Non-pigmented ciliary epithelial cell (primary cell): ENCODE results near the gene ZBED4.

Experiments
- DNase-seq: peaks from one replicate; pipeline ENCODE4 v3.0.0-alpha.2; 2010; ENCODE audit warnings: low read depth

The ZBED4 gene

DNA sequence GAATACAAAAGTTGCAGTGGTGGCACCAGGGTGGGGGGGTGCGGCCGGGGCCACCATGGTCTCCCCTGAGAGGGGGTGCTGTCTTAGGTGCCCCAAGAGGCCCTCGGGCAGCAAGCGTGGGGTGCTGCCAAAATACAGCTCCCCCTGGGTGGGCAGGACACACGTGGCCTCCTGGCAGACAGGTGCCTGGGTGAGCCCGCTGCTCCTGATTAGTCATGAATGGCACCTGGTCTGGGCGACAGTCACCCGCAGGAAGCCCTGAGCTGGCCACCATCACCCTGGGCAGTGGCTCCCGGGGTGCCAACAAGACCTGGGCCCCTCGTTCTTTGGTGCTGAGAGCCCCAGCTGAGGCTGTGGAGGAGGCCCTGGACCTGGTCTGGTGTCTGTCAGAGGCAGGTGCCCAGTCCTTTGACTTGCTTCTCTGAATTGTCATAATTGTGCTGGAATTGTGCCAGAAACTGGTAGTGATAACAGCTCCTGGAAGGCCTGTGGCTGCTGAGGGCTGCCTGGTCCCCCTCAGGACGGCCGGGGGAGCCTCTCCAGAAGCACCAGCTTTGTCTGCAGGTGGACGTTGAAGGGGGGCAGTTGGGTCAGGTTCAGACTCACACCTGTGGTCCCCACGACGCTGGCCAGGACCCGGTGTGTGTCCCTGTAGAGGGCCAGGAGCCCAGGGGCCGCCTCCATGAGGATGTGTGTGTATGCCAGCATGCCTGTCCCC, 49.8 kb downstream of the ZBED4 start:
- DNase-seq: no peak

DNA sequence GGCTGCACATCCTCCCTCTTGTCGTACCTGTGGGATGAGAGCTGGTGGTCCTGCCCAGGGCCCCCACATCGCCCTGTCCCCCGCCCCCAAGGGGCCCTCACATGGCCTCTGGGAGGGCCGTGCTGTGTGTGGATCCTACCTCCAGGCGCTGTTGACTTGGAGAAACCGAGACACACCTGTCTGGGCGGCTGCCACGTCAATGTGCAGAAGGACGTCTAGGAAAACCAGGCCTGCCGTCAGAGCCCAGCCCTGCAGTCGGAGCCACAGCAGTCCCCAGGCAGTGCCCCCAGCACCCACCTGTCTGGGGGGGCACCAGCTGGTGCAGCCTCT, 50.4 kb downstream of the ZBED4 start:
- no peak for DNase-seq

DNA sequence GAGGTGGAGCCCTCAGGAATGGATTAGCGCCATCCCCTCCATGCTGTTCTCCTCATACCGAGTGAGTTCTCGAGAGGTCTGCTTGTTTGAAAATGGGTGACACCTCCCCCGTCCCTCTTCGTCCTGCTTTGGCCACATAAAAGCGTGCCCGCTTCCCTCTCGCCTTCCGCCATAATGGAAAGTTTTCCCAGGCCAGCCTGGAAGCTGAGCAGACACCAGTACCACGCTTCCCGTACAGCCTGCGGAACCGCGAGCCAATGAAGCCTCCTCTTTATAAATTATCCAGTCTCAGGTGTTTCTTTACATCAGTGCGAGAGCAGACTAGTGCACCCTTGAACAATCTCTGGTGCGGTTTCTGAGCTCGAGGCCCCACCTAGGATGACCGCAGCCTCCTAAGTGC, 51.8 kb downstream of the ZBED4 start:
- DNase-seq: no peak

DNA sequence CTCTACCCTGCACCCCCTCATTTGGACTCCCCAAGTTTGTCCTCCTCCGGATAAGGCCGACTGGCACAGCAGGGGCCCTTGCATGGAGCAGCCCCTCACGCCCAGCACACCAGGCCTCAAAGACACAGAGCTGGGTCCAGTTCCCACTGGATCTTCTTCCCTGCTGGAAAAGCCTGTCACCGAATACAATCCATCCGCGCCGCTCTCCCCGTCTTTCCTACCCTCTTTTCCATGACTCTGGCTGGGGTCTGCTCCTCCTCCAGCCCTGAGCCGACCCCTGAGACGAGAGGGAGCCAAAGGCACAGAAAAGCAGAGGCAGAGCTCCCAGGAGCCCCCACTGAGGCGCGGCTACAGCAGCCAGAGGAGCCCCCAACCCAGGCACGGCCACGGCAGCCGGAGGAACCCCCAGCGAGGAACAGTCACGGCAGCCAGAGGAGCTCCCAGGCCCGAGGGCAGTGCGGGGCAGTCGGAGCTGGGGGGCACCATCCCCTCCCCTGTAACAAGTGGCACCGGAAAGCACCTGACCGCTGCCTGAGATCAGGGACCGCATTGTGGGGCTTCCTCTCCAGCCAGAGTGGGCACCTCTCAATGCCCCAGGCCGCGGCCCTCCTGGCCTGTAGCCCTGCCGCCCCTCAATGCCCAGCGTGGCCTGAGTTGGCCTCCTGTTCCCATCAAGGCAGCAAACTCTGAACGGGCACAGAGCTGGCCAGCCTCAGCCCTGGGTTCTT, 52.6 kb downstream of the ZBED4 start:
- DNase-seq: no peak

GRCh38 chr22:49906799-49907290, 53.2 kb downstream of the ZBED4 start:
- no peak for DNase-seq

- no peak for DNase-seq
Measured at GRCh38 chr22:49907807-49908206, 54.2 kb downstream of the ZBED4 start.

DNA sequence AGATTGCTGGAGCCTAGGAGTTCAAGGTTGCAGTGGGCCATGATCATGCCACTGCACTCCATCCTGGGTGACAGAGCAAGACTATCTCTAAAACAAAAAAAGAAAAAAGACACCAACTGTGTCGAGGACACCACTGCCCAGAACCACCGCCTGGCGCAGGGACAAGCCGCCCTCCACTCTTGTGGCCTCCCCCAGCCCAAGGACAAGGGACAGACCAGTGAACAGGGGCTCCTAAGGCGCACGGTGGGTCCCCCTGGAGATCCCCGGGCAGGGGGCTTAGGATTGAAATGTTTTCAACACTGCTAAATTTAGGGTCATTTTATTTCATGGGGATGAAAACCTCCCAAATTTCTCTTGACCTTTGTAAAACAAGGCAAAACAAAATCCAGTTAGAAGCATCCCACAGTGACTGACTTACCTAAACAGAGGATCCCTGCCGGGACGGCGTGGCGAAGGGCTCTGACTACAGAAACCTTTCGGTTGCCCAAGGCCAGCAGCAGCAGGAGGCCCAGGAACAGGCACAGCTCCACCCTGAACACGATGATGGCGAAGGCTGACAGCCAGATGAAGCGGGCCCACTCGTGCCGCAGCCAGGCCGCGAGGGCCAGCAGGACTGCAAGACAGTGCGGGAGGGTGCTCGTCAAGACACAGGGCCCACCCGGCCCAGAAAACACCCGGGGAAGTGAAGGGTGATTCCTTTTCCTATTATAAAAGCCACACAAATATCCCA, 56.0 kb downstream of the ZBED4 start:
- DNase-seq: no peak

DNA sequence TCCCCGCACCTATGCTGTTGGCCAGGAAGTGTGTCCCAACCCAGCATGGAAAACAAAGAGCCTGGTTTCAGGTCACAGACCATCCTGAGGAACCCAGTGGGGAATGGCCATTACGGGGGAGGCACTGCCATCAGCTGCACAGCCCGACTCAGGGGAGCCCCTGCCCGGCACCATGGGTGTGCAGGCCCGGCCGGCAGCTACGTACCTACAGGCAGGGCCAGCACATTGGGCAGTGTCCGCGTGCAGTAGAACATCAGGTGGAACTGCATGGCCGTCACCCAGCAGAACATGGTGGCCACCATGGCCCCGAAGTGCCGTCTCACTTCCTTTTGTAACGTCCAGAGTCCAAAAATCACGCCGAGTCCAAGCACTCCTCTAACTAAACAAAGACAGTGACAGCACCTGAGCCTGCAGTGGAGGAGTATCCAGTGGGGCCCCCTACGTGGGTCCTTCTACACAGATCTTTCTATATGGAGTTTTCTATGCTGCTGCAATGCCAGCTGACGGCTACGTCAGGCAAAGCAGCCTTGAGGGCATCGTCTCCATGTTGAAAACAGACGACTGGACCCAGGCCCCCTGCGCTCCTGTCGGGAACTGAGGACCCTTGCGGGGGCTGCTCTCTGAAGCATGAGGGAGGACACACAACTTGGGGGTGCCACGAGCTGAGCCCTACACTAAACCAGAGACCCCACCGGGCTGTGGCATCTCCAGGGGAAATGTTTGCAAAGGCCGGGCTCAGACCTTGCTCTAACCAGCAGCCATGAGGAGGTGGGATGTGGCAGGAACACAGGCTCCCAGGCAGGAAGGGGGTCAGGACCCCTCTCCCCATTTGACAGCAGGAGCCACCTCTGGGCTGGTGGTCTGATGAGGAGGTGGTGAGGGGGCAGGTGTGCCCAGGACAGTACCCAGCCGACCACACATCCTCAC, 56.8 kb downstream of the ZBED4 start:
- DNase-seq: no peak

DNA sequence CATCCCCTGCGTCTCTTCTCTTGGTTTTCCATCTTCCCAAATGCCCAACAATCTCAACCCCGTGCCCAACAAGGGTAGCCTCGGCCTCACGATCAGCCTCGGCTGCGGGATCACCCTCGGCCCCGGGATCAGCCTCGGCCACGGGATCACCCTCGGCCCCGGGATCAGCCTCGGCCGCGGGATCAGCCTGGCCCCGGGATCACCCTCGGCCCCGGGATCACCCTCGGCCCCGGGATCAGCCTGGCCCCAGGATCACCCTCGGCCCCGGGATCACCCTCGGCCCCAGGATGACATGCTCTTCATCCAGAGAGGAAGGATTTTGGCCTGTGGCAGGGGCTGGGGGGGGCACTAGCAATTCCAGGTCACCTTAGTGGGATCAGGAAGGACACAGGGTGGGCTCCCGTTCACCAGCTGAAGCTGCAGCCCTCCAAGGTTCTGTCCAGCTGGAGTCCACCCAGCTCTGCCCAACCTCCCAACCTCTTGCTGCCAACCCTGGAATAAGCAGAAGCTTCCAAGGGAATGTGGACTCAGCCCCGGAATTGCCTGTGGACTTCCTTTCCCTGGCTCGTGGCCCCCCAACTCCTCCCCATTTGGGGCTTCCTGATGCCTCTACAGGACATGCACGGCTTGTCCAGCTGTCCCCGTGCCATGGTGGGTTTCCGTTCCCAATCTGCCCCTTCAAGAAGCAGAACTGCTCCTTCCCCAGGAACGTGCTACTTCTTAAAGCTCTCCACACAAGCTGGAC, 58.4 kb downstream of the ZBED4 start:
- DNase-seq: no peak

GRCh38 chr22:49913026-49913425, 59.4 kb downstream of the ZBED4 start:
- DNase-seq: no peak

GRCh38 chr22:49913446-49913845, 59.8 kb downstream of the ZBED4 start:
- no peak for DNase-seq

DNA sequence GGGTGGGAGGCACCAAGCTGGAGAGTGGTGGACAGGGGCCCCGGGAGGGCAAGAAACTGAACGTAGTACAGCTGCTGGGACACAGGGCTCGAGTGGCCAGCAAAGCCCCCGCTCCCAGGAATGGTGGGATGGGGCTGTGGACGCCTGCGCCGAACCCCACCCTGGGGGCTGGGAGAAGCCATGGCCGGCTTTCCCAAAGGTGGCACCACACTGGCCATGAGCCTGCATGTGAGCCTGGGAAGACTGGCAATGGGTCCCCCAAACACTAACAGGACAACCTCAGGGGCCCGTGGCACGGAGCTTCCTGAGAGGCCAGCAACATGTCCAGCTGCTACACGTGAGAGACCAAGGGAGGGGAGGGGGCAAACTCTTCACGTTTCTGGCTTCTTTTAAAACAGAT, 60.6 kb downstream of the ZBED4 start:
- DNase-seq: no peak

- no peak for DNase-seq
Measured at GRCh38 chr22:49915610-49916009, 62.0 kb downstream of the ZBED4 start.

- DNase-seq: no peak
Measured at GRCh38 chr22:49916831-49917230, 63.2 kb downstream of the ZBED4 start.

- DNase-seq: peak; percentile 69
Measured at GRCh38 chr22:49917974-49918910, 64.6 kb downstream of the ZBED4 start, which contains the start of the genes ALG12 and CRELD2. TSS of gene ALG12 (minus strand) at chr22:49918438. CDS start at chr22:49913765, 4,673 bp downstream. TSS of gene CRELD2 (plus strand) at chr22:49918634. CDS start at chr22:49918770, 136 bp downstream.

GRCh38 chr22:49918911-49919881, 65.6 kb downstream of the ZBED4 start:
- no peak for DNase-seq

DNA sequence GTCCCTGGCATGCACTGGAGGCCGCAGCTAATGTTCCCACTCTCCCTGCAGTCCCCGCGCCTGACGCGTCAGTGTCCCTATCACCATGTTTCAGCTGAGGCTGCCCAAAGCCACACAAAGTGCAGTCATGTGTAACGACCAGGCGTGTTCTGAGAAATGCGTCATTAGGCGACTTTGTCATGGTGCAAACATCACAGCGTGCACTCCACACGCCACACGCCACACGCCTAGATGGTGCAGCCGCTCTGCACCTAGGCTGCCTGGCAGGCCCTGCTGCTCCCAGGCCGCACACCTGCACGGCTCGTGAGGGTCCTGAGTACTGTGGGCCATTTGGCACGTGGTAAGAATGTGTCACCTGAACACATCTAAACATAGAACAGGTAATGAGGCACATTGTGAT, 67.2 kb downstream of the ZBED4 start:
- DNase-seq: no peak

GRCh38 chr22:49921508-49922278, 68.0 kb downstream of the ZBED4 start:
- no peak for DNase-seq
